ENCODE results near the gene KLHL42. TPM values are rescaled to one million over a fixed set of nuclear protein-coding genes. Genes with fewer than 3 reads are reported as not detected.

The KLHL42 gene
- total RNA-seq, 6 donors from 2014 or later, result 18.5 to 46.1 (median 22.6) TPM

GRCh38 chr12:27814411-27814810, 34.4 kb downstream of the KLHL42 start:
- Histone ChIP-seq H3K4me3 (no peak overlapping the region), H3K4me1 (peaks cover 0 to 6% (median 0%) of the 10 kb centered on the region in 4 donors), H3K27me3 (no peaks in the 10 kb centered on the region), H3K9me3 (no peaks in the 10 kb centered on the region), H3K36me3 (no peaks in the 10 kb centered on the region), H3K27ac (no peak overlapping the region)
- TF ChIP-seq POLR2AphosphoS5 (IDR thresholded peaks at IDR 0.05) (no peak), POLR2A (IDR thresholded peaks at IDR 0.05) (no peak)
- WGBS, 2 donors, result 59 to 63% methylated on average over 2 of the region's 2 CpGs
- DNase-seq, result no peak
- ATAC-seq (ENCODE audit: low FRiP score in 2 of 2), result no peak

DNA sequence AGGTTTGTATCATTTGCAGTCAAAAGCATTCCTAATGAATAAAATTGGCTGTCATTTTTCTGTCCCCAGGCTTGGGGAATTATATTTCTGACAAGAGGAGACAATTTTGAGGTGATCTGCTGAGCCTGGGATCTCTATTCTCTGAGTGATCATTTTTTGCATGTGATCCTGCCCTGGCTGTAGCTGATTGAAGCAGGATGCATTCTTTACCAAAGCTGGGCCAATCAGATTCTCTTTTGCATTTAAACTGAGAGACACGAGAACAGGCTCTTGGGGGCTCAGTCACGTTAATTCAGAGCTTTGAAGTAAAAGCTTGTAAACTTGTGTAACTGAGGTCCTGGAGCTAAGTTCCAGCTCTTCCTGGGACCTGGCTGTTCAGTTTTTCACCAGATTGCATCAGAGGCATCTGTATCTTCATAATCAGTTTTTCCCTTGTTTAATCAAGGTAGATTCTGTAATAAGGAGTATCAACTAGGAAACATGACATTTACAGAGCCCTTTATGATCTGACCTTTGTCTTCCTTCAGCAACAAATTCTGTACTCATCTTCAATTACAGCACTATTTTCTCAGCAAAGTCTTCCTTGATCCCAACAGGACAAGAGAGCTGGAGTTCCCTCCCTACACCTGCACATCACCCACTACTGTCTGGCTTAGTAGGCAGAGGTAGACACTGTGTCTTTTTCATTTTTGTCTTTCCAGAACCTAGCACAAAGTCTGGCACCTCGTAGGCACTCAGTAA, 35.0 kb downstream of the KLHL42 start:
- Histone ChIP-seq H3K27ac (no peak overlapping the region), H3K27me3 (no peaks in the 10 kb centered on the region), H3K4me1 (peaks cover 0 to 6% (median 0%) of the 10 kb centered on the region in 4 donors), H3K9me3 (no peaks in the 10 kb centered on the region), H3K36me3 (no peaks in the 10 kb centered on the region), H3K4me3 (no peak overlapping the region)
- DNase-seq, result no peak
- TF ChIP-seq POLR2A (IDR thresholded peaks at IDR 0.05) (no peak), EP300 (IDR thresholded peaks at IDR 0.05) (no peak), CTCF (IDR thresholded peaks at IDR 0.05) (no peak), POLR2AphosphoS5 (IDR thresholded peaks at IDR 0.05) (no peak)
- WGBS, 2 donors, result 40 to 53% methylated on average over 3 of the region's 3 CpGs
- ATAC-seq (ENCODE audit: low FRiP score in 2 of 2), result no peak

DNA sequence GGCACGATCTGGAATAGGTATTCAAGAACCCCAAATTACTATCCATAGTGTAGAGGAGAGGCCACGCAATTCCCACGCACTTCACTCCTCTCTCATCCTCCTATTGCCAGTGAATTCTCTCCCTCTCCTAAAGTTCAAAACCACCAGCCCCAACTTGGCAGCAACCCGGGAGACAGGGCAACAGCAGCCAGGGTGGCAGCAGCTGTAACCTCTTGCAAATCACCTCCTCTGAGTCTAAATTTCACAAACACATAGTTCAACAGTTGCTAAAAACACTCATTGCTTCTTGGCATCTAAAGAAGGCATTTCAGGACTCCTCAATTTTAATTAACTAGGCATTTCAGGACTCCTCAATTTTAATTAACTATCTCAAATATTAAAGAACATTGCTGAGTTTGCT, 37.7 kb downstream of the KLHL42 start:
- H3K27ac ChIP-seq, result no peak overlapping the region
- H3K4me1 ChIP-seq, result peaks cover 3 to 17% (median 4%) of the 10 kb centered on the region in 4 donors
- ATAC-seq (ENCODE audit: low FRiP score in 2 of 2) (peak in 1 of 2 donors; percentile 50), DNase-seq (no peak)
- H3K4me3 ChIP-seq, result no peak overlapping the region
- H3K27me3 ChIP-seq, result no peaks in the 10 kb centered on the region
- WGBS, 2 donors, result 69 to 76% methylated on average over 4 of the region's 4 CpGs
- H3K9me3 ChIP-seq, result no peaks in the 10 kb centered on the region
- TF ChIP-seq EP300 (IDR thresholded peaks at IDR 0.05), result no peak
- TF ChIP-seq CTCF (IDR thresholded peaks at IDR 0.05), result no peak
- TF ChIP-seq POLR2AphosphoS5 (IDR thresholded peaks at IDR 0.05), result peak; percentile 30 to 34
- no peaks in the 10 kb centered on the region for H3K36me3 ChIP-seq

DNA sequence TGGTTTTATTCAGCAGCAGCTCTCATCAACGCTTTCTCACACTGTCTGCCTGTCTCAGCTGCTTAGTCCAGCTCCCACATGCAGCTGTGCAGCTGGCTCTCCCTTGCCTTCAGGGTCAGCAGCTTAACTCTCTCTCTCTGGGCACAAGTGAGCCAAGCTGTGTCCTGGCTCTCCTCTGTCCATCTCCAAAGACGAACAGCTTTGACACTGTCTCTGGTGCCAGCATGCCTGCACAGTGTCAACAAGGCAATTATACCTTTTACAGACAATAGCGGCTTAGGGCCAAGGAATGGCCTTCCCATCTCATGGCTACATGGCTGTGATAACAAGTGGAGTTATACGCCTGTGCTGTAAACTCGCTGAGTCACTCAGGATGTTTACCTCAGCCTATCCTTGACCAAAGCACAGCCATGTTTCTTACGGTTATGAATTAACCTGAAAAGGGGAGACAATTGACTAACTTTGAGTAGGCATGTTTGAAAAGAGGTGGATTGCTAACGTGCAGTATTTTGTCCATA, 38.4 kb downstream of the KLHL42 start:
- Histone ChIP-seq H3K4me1 (peaks cover 3 to 17% (median 4%) of the 10 kb centered on the region in 4 donors), H3K9me3 (no peaks in the 10 kb centered on the region), H3K36me3 (no peaks in the 10 kb centered on the region), H3K4me3 (no peak overlapping the region), H3K27me3 (no peaks in the 10 kb centered on the region), H3K27ac (peak overlapping the region; percentile 1 to 28 (median 11))
- TF ChIP-seq EP300 (IDR thresholded peaks at IDR 0.05), result no peak
- TF ChIP-seq POLR2A (IDR thresholded peaks at IDR 0.05), result no peak
- TF ChIP-seq POLR2AphosphoS5 (IDR thresholded peaks at IDR 0.05), result no peak
- no peak for TF ChIP-seq CTCF (IDR thresholded peaks at IDR 0.05)
- DNase-seq (no peak), ATAC-seq (ENCODE audit: low FRiP score in 2 of 2) (peak; percentile 12 to 32)
- WGBS, 2 donors, result 58 to 63% methylated on average over 7 of the region's 7 CpGs

DNA sequence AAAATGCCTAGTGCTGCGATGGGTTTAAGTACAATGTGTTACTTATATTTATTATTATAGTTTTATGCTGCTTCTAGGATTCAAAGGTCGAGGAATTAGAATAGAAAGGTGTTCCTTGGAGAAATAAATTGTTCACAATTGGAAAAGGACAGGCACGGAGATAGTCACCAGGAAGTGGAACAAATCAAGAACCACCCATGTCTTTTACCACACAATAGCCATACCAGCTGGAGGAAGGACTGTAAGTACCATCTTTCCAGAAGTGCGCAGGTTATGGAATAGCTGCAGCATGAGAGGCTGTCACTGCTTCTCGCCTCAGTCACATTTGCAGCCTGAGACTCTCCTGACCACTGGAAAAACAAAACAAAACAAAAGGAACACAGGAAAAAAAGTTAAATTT, 40.5 kb downstream of the KLHL42 start:
- Histone ChIP-seq H3K4me1 (peaks cover 3 to 17% (median 4%) of the 10 kb centered on the region in 4 donors), H3K4me3 (no peak overlapping the region), H3K27me3 (no peaks in the 10 kb centered on the region), H3K27ac (no peak overlapping the region), H3K36me3 (no peaks in the 10 kb centered on the region), H3K9me3 (no peaks in the 10 kb centered on the region)
- WGBS, 2 donors, result 69 to 70% methylated on average over 5 of the region's 5 CpGs
- no peak for DNase-seq
- TF ChIP-seq POLR2A (IDR thresholded peaks at IDR 0.05), result no peak
- no peak for TF ChIP-seq EP300 (IDR thresholded peaks at IDR 0.05)
- TF ChIP-seq POLR2AphosphoS5 (IDR thresholded peaks at IDR 0.05), result no peak
- no peak for TF ChIP-seq CTCF (IDR thresholded peaks at IDR 0.05)
- ATAC-seq (ENCODE audit: low FRiP score in 2 of 2), result no peak

Measured in upper lobe of left lung (tissue), 6 donors.